ENCODE results near the gene TMEM258.

The TMEM258 gene

GRCh38 chr11:61739966-61740365 is 52.4 kb downstream of the TMEM258 start:
- DNase-seq (ENCODE audit: low spot score): no peak

GRCh38 chr11:61739413-61739812 is 53.0 kb downstream of the TMEM258 start:
- DNase-seq (ENCODE audit: low spot score): no peak
